NCI-H82 treated with DMSO at 0.1 percent for 48 hours (cell line): Measurements from ENCODE around the gene HOXC5.
"Not testable (repeated sequence)": the region's sequence is repeated elsewhere in the genome, so short reads cannot be mapped to it uniquely, and the experiment has no call there.

Source experiments
- DNase-seq: peaks from one replicate; lab custom pipeline; 2025; ENCODE audit not compliant: unreplicated experiment; lab: John Stamatoyannopoulos, UW

Gene HOXC5

DNA sequence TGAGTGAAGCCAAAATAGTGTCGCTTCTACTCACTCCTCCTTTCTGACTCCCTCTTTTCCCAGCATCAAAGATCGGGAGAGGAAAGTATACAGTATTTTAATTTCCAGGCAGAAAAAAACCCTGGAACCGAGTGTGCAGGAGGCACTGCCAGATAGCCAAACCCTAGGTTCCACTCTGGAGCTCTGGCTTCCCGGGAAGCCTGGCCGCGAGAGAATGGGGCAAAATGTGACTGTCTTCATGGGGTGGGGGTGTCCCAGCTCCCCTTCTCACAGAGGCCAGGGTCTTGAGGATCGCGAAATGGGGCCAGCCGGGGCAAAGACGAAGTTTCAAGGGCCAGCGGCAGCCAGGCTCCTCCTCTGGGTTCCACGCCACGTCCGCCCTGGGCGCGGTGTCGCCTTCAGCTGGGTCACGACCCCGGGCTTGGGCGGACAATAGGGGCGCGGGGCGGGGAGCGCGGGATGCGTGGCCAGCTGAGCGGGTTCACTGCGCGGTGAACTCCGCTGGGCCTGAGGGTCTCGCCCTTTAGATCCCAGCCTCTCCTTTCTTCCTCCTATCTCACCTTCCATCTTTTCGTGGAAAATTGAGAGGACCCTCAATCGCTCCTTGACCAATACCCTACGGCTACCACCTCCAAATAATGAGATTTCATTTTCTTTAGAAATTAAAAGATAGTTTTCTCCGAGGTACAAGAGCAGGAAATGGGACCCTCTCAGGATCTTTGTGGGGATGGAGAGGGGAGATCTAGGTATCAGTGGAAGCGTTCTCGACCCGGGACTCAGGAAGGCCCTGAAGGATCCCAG lies 27.5 kb downstream of the HOXC5 start:
- no peak for DNase-seq

DNA sequence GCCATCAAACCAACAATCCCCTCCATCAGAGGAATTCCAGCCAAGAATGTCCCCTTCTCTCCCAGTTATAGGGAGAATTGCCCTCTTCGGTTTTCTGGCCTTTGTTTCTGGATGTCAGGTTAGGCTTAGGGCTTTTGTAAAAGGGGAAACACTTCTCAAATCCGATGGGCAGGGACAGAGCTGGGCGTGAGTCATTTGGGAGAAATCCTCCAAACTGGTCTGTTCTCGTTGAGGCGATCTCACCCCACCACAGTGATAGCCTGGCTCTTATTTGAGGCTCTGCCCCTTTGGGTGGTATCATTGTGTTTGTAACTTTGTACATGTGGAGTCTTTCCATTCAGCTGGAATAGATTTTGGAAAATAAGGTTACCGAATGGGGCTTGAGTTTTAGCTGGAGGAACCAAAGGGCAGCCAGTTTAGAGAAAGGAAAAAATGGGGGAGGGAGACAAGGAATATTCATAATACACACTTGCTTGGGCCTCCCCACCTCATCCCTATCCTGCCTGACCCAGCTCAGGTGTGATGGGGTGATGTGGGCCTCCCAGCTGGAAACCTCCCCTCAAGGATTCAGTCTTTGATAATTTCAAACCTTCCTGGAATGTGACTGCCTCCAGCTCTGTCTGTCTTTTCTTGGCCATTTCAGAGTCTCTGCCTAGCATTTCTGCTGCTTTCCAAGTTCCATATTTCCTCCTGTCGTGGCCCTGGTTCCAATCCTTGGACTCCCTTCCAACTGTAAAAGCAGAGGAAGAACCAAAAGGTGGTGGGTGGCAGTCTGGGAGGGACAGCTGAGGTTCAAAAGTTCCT lies 28.3 kb downstream of the HOXC5 start:
- no peak for DNase-seq

GRCh38 chr12:54065677-54066076 lies 32.8 kb downstream of the HOXC5 start:
- no peak for DNase-seq

GRCh38 chr12:54066408-54066807 lies 33.6 kb downstream of the HOXC5 start:
- DNase-seq: no peak

GRCh38 chr12:54068418-54069070 lies 35.7 kb downstream of the HOXC5 start:
- no peak for DNase-seq

DNA sequence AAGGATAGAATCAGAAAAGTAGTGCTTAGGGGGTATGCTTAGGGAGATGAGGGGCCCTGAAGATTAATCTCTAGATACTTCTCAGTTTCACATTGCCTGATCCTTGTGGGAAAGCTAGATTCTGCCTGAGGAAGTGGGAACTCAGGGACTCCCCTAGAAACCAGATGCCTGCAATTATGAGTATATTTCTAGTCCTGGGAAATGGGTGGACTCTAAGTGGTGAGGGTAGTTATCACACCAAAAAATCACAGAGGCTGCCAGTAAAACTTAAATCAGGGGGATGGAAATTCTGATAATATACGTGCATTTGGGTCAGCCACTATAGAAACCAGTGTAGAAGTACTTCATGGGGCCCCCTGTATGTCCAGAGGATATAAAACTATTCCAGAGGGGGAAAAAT lies 39.1 kb downstream of the HOXC5 start:
- no peak for DNase-seq

DNA sequence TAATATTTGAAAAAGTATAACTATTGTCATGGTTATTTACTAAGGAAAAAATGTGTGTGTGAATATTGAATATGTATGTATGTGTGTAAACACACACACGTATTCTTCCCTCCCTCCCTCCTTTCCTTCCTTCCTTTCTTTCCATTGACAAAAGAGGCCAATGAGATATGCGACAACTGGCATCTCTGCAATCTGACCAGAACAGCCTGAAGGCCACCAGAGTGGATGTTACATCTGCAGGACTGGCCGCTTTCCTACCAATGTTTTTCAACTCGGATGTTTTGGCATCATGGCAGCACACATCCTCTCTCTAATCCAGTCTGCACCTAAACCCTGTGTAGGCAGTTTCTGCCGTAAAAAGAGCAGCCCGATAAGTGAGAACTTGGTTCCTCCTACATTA lies 41.5 kb downstream of the HOXC5 start:
- DNase-seq: no peak

GRCh38 chr12:54075409-54075808 lies 42.6 kb downstream of the HOXC5 start:
- DNase-seq: no peak

DNA sequence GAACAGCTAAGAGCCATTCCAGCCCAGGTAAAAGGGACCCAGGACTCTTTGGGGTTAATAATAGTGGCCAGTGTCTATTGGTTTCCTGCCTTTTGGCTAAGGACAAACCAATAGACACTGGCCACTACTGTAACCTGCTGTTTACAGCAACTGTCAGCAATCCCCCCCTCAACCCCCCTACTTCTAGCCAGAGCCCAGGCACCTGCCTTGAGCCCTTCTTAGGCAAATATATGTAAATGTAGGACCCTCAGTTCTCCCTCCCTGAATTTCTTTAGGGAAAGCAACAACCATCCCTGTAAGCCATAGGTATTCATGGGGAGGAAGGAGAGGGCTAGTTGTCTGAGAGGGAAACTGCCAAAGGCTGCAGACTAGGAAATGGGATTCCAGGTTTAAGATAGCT lies 43.1 kb downstream of the HOXC5 start:
- DNase-seq: no peak

DNA sequence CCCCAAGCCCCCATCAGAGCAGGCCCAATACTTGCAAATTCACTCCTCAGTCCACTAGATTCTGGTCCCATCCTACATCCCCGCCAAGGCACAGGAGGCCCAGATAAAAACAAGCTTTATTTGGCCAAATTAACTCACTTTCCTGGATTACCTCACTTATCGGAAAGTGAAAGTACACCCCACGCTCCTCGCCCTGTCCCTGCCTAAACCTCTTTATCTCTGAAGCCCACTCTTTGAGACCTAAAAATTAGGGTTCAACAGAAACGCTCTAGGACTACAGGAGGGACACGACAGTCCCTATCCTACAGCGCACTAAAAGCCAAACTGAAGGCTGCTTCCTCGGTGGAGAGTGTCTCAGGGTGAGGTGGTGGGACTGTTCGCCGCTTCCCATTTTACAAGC lies 45.0 kb downstream of the HOXC5 start:
- DNase-seq: not testable (repeated sequence)

GRCh38 chr12:54079115-54079514 lies 46.3 kb downstream of the HOXC5 start:
- not testable (repeated sequence) for DNase-seq

GRCh38 chr12:54080008-54080924 lies 47.4 kb downstream of the HOXC5 start:
- DNase-seq: not testable (repeated sequence)

DNA sequence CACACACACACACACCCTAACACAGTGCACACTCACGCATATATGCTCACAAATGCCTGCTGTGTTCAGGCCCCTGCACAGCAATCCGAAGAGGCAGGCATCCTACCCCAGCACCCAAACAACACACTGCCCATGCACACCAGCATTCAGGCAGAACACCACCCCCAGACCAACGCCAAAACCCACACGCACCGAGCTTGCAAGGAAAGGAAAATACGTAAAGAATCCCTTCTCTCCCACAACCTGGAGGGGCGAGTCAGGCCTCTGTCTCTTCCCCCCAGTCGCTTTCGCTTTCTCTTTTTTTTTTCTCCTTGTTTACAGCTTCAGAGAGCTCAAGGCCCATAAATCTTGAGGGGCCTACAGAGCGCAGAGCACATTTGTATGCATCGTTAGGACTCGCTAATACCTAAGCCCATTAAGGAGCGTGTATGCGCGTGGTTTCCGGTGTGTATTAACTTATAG lies 48.2 kb downstream of the HOXC5 start:
- DNase-seq: not testable (repeated sequence)

GRCh38 chr12:54081581-54082396 lies 48.9 kb downstream of the HOXC5 start:
- not testable (repeated sequence) for DNase-seq

DNA sequence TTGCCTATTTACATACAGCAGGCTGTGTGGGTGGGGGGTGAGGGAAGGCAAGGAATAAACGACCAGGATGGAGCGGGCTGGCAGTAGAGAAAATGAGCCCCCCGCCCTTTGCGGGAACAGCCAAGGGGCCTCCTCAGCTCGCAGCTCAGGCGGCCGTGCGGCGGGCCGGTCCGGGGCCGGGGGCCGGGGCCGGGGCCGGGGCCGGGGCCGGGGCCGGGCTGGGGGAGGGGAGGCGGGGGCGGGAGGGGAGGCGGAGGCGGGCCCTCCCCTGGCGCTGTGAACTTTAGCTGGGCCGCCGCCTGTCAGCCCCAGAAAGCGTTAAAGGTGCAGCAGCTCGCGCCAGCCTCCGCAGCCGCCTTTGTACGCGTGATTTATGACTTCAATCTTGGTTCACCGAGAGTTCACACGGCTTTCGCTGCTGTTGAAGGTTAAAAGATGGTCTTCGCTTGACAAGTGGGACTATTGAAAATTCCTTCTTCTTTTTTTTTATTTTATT lies 49.6 kb downstream of the HOXC5 start:
- no peak for DNase-seq
